Measurements from ENCODE around the gene ARL6IP5.

- TF ChIP-seq POLR2A (IDR thresholded peaks at IDR 0.05) (no peak), CTCF (IDR thresholded peaks at IDR 0.05) (no peak)
Measured at GRCh38 chr3:69119681-69120080, 34.9 kb downstream of the ARL6IP5 start.
